CD4-positive, alpha-beta memory T cell (primary cell): ENCODE results near the gene ZBTB3. TPM values are rescaled to one million over a fixed set of nuclear protein-coding genes. Genes with fewer than 3 reads are reported as not detected.
"Not testable (repeated sequence)": the region's sequence is repeated elsewhere in the genome, so short reads cannot be mapped to it uniquely, and the experiment has no call there.

Experiments used
- CTCF ChIA-PET: fragments of 350-600 bp; sonication (Branson Sonifier 250); formaldehyde crosslinking; loops from one replicate; lab custom pipeline; 2021; ENCODE audit warnings: inconsistent platforms; ENCODE audit not compliant: partially characterized antibody; lab: Charles Lee
- POLR2A ChIA-PET: fragments of 350-600 bp; sonication (Branson Sonifier 250); formaldehyde crosslinking; loops from one replicate; lab custom pipeline; 2021; ENCODE audit not compliant: partially characterized antibody; lab: Charles Lee
- DNase-seq, 5 donors: peaks; one replicate each; pipeline versions ENCODE4 v3.0.0 to v3.0.0-alpha.2; 2020 to 2022; ENCODE audit warnings: mixed read lengths in 1 of 5
- H3K27ac ChIP-seq: one replicate; pipeline ENCODE4 v1.7.0; 2013; ENCODE audit warnings: low read depth, low read length
- H3K27me3 ChIP-seq: 2 replicates; pipeline ENCODE4 v1.7.0; 2013; ENCODE audit warnings: mild to moderate bottlenecking, low read length, moderate library complexity; ENCODE audit not compliant: insufficient read depth
- H3K36me3 ChIP-seq: 2 replicates; pipeline ENCODE4 v1.7.0; 2013; ENCODE audit warnings: mild to moderate bottlenecking, low read length, moderate library complexity; ENCODE audit not compliant: insufficient read depth
- H3K4me1 ChIP-seq: 2 replicates; pipeline ENCODE4 v1.7.0; 2013; ENCODE audit warnings: mild to moderate bottlenecking, low read length, moderate library complexity; ENCODE audit not compliant: insufficient read depth
- H3K4me3 ChIP-seq, 2 donors: one replicate each; pipeline ENCODE4 v1.7.0; 2013; ENCODE audit warnings: low read length in 2 of 2, mild to moderate bottlenecking in 1 of 2
- H3K9me3 ChIP-seq, 2 donors: one replicate each; pipeline ENCODE4 v1.7.0; 2013; ENCODE audit warnings: low read length in 2 of 2, control low read depth in 1 of 2; ENCODE audit not compliant: control insufficient read depth in 1 of 2
- H3K27ac Mint-ChIP-seq, 7 donors: one replicate each; pipeline ENCODE4 v1.8.0; 2020 to 2021; ENCODE audit warnings: mixed read lengths in 7 of 7, mild to moderate bottlenecking in 6 of 7, inconsistent platforms in 3 of 7, moderate library complexity in 3 of 7
- H3K27me3 Mint-ChIP-seq, 2 donors: one replicate each; pipeline ENCODE4 v1.8.0; 2020 to 2021; ENCODE audit warnings: mixed read lengths in 2 of 2
- H3K36me3 Mint-ChIP-seq, 2 donors: one replicate each; pipeline ENCODE4 v1.8.0; 2020 to 2021; ENCODE audit warnings: mixed read lengths in 2 of 2, inconsistent platforms in 1 of 2, mild to moderate bottlenecking in 1 of 2
- H3K4me1 Mint-ChIP-seq, 4 donors: one replicate each; pipeline ENCODE4 v1.8.0; 2020 to 2021; ENCODE audit warnings: mixed read lengths in 4 of 4, mild to moderate bottlenecking in 1 of 4
- H3K4me3 Mint-ChIP-seq, 8 donors: one replicate each; pipeline ENCODE4 v1.8.0; 2020 to 2021; ENCODE audit warnings: mixed read lengths in 8 of 8, mild to moderate bottlenecking in 7 of 8, moderate library complexity in 6 of 8, inconsistent platforms in 3 of 8
- H3K9me3 Mint-ChIP-seq, 8 donors: one replicate each; pipeline ENCODE4 v1.8.0; 2020 to 2021; ENCODE audit warnings: mixed read lengths in 8 of 8, mild to moderate bottlenecking in 5 of 8, inconsistent platforms in 3 of 8, moderate library complexity in 1 of 8
- intact Hi-C: fragments of 100-400 bp; cut with micrococcal nuclease; formaldehyde crosslinking; loops from one replicate; pipeline ENCODE4 v1.15.1; 2023
- polyA plus RNA-seq, 2 donors: library from polyadenylated mRNA; unstranded; fragments of 300-500 nt; fragmentation: Illumina TruSeq; gene quantifications; one replicate each; pipeline ENCODE4 v1.2.3, GENCODE V29; 2021
- total RNA-seq, 2 experiments: library from RNA; stranded (reverse); gene quantifications; one replicate each; pipeline ENCODE4 v1.2.3, GENCODE V29; 2021

The ZBTB3 gene
- total and polyA plus RNA-seq, 4 experiments from 2014 or later = 6.0 to 27.9 (median 17.9) TPM

DNA sequence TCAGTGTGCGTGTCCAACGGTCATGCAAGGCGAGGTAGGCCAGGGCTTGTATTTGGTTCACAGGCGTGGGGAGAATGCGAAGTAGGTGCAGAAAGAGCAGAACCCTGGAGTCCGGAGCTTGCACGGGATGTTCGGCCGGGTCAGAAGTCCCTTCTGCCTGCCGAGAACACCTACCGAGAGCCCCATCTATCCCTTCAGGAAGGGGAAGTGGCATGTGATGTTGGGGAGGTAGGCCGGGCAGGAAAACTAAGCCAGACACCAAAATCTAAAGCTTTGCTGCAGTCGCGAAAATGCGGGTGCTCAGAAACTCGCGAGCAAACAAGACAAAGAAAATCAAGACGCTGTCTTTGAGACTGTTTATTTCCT is 16.8 kb upstream of the ZBTB3 start:
- peaks cover 14 to 32% (median 22%) of the 10 kb centered on the region in 4 donors for H3K4me1 Mint-ChIP-seq
- H3K27me3 ChIP-seq = no peaks in the 10 kb centered on the region
- H3K4me3 ChIP-seq = peak overlapping the region; percentile 67 to 83
- H3K27me3 Mint-ChIP-seq = no peaks in the 10 kb centered on the region
- H3K36me3 ChIP-seq = peaks cover 15% of the 10 kb centered on the region
- peak overlapping the region; percentile 92 to 99 (median 97) for H3K27ac Mint-ChIP-seq
- intact Hi-C loops = loop anchor here (1.0 kb wide), 4 partner anchors 9 to 42 kb away; partner anchors contain the start of genes POLR2G, TTC9C and ZBTB3
- H3K36me3 Mint-ChIP-seq = peaks cover 12 to 30% of the 10 kb centered on the region in 2 donors
- H3K9me3 ChIP-seq = no peaks in the 10 kb centered on the region
- peaks cover 24% of the 10 kb centered on the region for H3K4me1 ChIP-seq
- H3K27ac ChIP-seq = peak overlapping the region; percentile 82
- CTCF ChIA-PET = interaction anchor here (0.5 to 6.1 kb wide), 12 partner anchors 9 to 213 kb away, joined by 3 to 43 read pairs (median 4); partner anchors contain the start of genes BSCL2, GNG3, POLR2G and TUT1
- peak overlapping the region; percentile 87 to 97 (median 92) for H3K4me3 Mint-ChIP-seq
- POLR2A ChIA-PET = interaction anchor here (0.6 to 5.5 kb wide), 24 partner anchors 10 to 227 kb away, joined by 3 to 74 read pairs (median 8); partner anchors contain the start of genes C11orf98, CSKMT, EEF1G and HNRNPUL2
- DNase-seq = no peak
- no peaks in the 10 kb centered on the region for H3K9me3 Mint-ChIP-seq

DNA sequence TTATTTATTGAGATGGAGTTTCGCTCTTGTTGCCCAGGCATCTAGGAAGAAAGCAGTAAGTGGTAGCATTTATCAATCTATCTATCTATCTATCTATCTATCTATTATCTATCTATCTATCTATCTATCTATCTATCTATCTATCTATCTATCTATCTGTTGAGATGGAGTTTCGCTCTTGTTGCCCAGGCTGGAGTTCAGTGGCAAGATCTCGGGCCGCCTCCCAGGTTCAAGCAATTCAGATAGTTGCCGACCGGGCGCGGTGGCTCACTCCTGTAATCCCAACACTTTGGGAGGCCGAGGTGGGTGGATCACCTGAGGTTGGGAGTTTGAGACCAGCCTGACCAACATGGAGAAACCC is 6.9 kb upstream of the ZBTB3 start:
- ChIA-PET POLR2A (interaction anchor here (1.0 to 5.0 kb wide), 20 partner anchors 7 to 186 kb away, joined by 3 to 82 read pairs (median 10); partner anchors contain the start of genes B3GAT3, BSCL2, C11orf98 and CSKMT), CTCF (interaction anchor here (0.6 to 5.7 kb wide), 10 partner anchors 9 to 169 kb away, joined by 3 to 32 read pairs (median 4); partner anchors contain the start of genes HNRNPUL2, TAF6L, TMEM179B and TTC9C)
- H3K4me3 Mint-ChIP-seq = peak overlapping the region; percentile 21 to 99 (median 98)
- peak overlapping the region in 6 of 7 donors; percentile 81 to 98 (median 98) for H3K27ac Mint-ChIP-seq
- H3K4me1 Mint-ChIP-seq = peaks cover 12 to 27% (median 17%) of the 10 kb centered on the region in 4 donors
- Histone ChIP-seq H3K27ac (peak overlapping the region; percentile 81), H3K4me1 (peaks cover 16% of the 10 kb centered on the region), H3K4me3 (peak overlapping the region in 1 of 2 donors; percentile 35)
- H3K9me3 ChIP-seq, H3K9me3 Mint-ChIP-seq, H3K27me3 Mint-ChIP-seq, H3K27me3 ChIP-seq, H3K36me3 ChIP-seq, DNase-seq: not testable (repeated sequence)
- peaks cover 6 to 16% of the 10 kb centered on the region in 2 donors for H3K36me3 Mint-ChIP-seq
- intact Hi-C loops = loop anchor here (1.0 kb wide), 4 partner anchors 8 to 34 kb away; partner anchors contain the start of genes HNRNPUL2, TAF6L and TMEM179B

DNA sequence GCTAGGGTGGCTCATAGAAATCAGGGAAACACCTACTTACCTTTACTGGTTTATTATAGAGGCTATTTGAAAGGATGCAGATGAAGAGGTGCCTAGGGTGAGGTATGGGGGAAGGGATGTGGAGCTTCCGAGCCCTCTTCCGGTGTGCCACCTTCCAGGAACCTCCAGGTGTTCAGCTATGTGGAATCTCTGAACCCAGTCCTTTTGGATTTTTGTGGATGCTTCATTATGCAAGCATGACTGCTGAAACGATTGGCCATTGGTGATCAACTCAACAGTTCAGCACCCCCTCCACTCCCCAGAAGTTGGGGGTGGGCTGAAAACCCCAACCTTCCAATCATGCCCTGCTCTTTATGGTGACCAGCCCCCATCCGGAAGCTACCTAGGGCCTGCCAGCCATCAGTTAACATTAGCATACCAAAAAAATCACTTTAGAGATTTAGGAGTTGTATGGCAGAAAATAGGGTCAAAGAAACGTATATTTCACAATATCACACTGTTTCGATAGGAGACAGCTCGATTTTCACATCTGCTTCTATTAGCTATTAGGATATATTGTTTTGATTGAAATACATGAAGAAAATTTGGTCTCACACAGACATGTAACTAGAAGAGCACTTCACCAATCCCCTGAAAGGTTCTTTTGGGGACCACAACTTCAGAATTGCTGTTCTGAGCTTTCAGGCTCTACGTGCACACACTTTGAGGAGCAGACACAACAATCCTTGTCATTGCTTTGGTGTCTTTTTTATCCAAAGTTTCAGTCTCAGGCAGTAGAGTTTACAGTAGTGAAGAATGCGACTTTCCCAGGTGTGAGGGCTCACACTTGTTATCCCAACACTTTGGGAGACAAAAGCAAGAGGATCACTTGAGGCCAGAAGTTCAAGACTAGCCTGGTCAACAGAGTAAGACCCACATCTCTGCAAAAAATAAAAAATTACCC is 4.2 kb upstream of the ZBTB3 start:
- intact Hi-C loops = no loop called here
- ChIA-PET CTCF (interaction anchor here (0.6 to 5.7 kb wide), 4 partner anchors 11 to 103 kb away, joined by 3 to 32 read pairs (median 4); partner anchors contain the start of gene TMEM179B), POLR2A (interaction anchor here (0.6 to 10.0 kb wide), 8 partner anchors 29 to 1232 kb away, joined by 3 to 231 read pairs (median 4); partner anchors contain the start of genes HNRNPUL2, TMEM179B, TTC9C and WDR74)
- Mint-ChIP-seq H3K36me3 (peaks cover 6 to 15% of the 10 kb centered on the region in 2 donors), H3K9me3 (peaks cover 0 to 1% (median 0%) of the 10 kb centered on the region in 8 donors), H3K4me1 (peaks cover 16 to 33% (median 24%) of the 10 kb centered on the region in 4 donors), H3K4me3 (no peak overlapping the region), H3K27ac (no peak overlapping the region), H3K27me3 (no peaks in the 10 kb centered on the region)
- DNase-seq = no peak
- Histone ChIP-seq H3K4me3 (no peak overlapping the region), H3K27me3 (no peaks in the 10 kb centered on the region), H3K9me3 (no peaks in the 10 kb centered on the region), H3K4me1 (peaks cover 26% of the 10 kb centered on the region), H3K27ac (no peak overlapping the region), H3K36me3 (no peaks in the 10 kb centered on the region)

DNA sequence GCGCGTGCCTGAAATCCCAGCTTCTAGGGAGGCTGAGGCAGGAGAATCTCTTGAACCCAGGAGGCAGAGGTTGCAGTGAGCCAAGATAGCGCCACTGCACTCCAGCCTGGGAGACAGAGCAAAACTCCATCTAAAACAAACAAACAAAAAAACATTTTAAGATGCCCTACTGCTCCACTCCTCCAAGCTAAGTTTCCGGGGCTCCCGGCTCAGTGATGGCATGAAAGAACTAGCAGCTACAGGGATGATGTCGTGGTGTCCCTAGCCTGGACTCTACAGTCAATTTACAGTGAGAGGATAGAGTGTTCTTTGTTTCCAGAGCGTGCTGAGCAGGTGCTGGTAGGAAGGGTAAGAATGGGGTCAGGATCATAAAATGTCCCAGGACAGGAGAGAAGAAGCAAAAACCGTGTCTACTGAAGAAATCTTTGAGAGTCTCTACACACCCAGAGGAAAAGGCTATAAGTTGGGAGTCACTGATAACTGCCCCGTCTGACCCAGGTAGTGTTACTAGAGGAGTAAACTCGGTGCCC is 1.2 kb upstream of the ZBTB3 start:
- peak overlapping the region in 5 of 7 donors; percentile 59 to 100 (median 67) for H3K27ac Mint-ChIP-seq

DNA sequence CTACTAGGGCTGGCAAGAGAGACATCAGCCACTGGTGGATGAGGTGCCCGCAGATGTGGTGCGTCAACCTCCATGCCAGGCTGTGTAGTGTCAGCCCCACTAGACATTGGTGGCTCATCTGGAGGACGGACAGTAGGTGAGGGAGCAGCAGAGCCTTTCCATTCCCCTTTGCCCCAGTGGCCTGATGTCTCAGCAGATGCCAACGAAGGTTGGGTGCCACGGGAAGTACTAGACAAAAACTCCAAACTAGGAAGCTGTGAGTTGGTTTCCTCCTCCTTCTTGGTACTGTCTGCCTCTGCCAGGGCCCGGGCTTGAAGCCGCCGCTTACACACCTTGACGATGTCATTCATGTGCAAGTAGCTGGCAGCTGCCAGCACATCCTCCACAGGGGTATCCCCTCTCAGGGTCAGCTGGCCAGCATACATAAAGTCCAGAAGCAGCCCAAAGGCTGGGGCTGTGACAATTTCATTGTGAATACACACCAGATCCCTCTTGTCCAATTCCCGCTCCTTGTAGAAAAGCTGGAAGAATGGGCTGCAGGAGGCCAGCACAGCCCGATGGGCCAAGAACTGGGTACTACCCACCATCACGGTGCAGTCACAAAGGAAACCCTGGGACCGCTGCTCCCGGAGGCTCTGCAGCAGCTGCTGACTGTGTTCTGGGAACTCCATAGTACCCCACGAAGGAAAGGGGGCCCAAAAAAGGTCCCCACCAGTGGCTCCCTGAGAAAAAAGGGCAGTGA is 795 bp downstream of the ZBTB3 start:
- intact Hi-C loops = loop anchor here (1.0 kb wide), 3 partner anchors 8 to 103 kb away; partner anchors contain the start of gene POLR2G
- DNase-seq = no peak
- H3K4me3 Mint-ChIP-seq = peak overlapping the region; percentile 96 to 99 (median 98)

More for the DNA sequence above, 1.2 kb upstream of the ZBTB3 start:
- Mint-ChIP-seq H3K9me3 (no peaks in the 10 kb centered on the region), H3K4me3 (peak overlapping the region; percentile 36 to 97 (median 59)), H3K4me1 (peaks cover 10 to 31% (median 21%) of the 10 kb centered on the region in 4 donors), H3K36me3 (peaks cover 6 to 13% of the 10 kb centered on the region in 2 donors), H3K27me3 (no peaks in the 10 kb centered on the region)
- Histone ChIP-seq H3K36me3 (peaks cover 11% of the 10 kb centered on the region), H3K27me3 (no peaks in the 10 kb centered on the region), H3K4me3 (no peak overlapping the region), H3K9me3 (no peaks in the 10 kb centered on the region), H3K4me1 (peaks cover 37% of the 10 kb centered on the region), H3K27ac (no peak overlapping the region)
- ChIA-PET POLR2A (interaction anchor here (1.9 to 10.0 kb wide), 12 partner anchors 8 to 163 kb away, joined by 8 to 231 read pairs (median 48); partner anchors contain the start of genes BSCL2, C11orf98, CSKMT and GANAB), CTCF (interaction anchor here (0.6 to 4.3 kb wide), 4 partner anchors 26 to 194 kb away, joined by 3 to 28 read pairs (median 4); partner anchors contain the start of genes HNRNPUL2, TMEM179B and TTC9C)
- DNase-seq = no peak
- intact Hi-C loops = no loop called here

More for the DNA sequence above, 795 bp downstream of the ZBTB3 start:
- ChIA-PET CTCF (interaction anchor here (0.8 to 4.3 kb wide), 17 partner anchors 8 to 162 kb away, joined by 3 to 28 read pairs (median 5); partner anchors contain the start of genes HNRNPUL2, POLR2G, TAF6L and TMEM179B), POLR2A (interaction anchor here (0.5 to 10.0 kb wide), 44 partner anchors 9 to 784 kb away, joined by 3 to 231 read pairs (median 7); partner anchors contain the start of genes BSCL2, C11orf98, CSKMT and EEF1G)
- Histone ChIP-seq H3K27ac (peak overlapping the region; percentile 90), H3K36me3 (peaks cover 11% of the 10 kb centered on the region), H3K27me3 (no peaks in the 10 kb centered on the region), H3K4me3 (peak overlapping the region; percentile 68 to 98), H3K4me1 (peaks cover 45% of the 10 kb centered on the region), H3K9me3 (no peaks in the 10 kb centered on the region)
- Mint-ChIP-seq H3K36me3 (peaks cover 12 to 20% of the 10 kb centered on the region in 2 donors), H3K4me1 (peaks cover 17 to 45% (median 28%) of the 10 kb centered on the region in 4 donors), H3K27ac (peak overlapping the region; percentile 94 to 100 (median 99)), H3K27me3 (no peaks in the 10 kb centered on the region), H3K9me3 (no peaks in the 10 kb centered on the region)
